GM12878 (cell line): ENCODE measurements around the gene KCTD17. TPM values are rescaled to one million over a fixed set of nuclear protein-coding genes. Genes with fewer than 3 reads are reported as not detected.

Source experiments
- DPF2 ChIP-seq: fragments of 450-650 bp; IDR thresholded peaks from 2 replicates; pipeline ENCODE4 v1.6.1; 2017; ENCODE audit warnings: mild to moderate bottlenecking
- E2F8 ChIP-seq: fragments of 450-650 bp; IDR thresholded peaks from 2 replicates; pipeline ENCODE4 v1.6.1; 2018; ENCODE audit warnings: mild to moderate bottlenecking, low read depth, moderate library complexity; ENCODE audit not compliant: partially characterized antibody
- KAT2A ChIP-seq: conservative IDR thresholded peaks from 2 replicates; pipeline ENCODE4 v1.6.1; 2011; ENCODE audit warnings: low read depth, low read length; ENCODE audit not compliant: control insufficient read depth
- NFXL1 ChIP-seq: fragments of 450-650 bp; IDR thresholded peaks from 2 replicates; pipeline ENCODE4 v1.6.1; 2017; ENCODE audit warnings: antibody characterized with exemption, mild to moderate bottlenecking, borderline replicate concordance
- PML ChIP-seq: IDR thresholded peaks from 2 replicates; pipeline ENCODE4 v1.6.1; 2012; ENCODE audit warnings: low read length, inconsistent platforms
- RAD21 ChIP-seq: IDR thresholded peaks from 2 replicates; pipeline ENCODE4 v1.6.1; 2011; ENCODE audit warnings: mild to moderate bottlenecking, low read depth, low read length, moderate library complexity; ENCODE audit not compliant: insufficient read depth
- RELB ChIP-seq: fragments of 450-650 bp; IDR thresholded peaks from 2 replicates; pipeline ENCODE4 v1.6.1; 2017; ENCODE audit warnings: low read depth, mild to moderate bottlenecking, moderate library complexity
- SIX5 ChIP-seq: IDR thresholded peaks from 2 replicates; pipeline ENCODE4 v1.6.1; 2011; ENCODE audit warnings: mild to moderate bottlenecking, low read depth, low read length, moderate library complexity; ENCODE audit not compliant: severe bottlenecking
- SMARCA5 ChIP-seq: fragments of 450-650 bp; IDR thresholded peaks from 2 replicates; pipeline ENCODE4 v1.6.1; 2017; ENCODE audit warnings: mild to moderate bottlenecking
- SREBF1 ChIP-seq: IDR thresholded peaks from 2 replicates; pipeline ENCODE4 v1.6.1; 2012; ENCODE audit warnings: mild to moderate bottlenecking, low read length
- TARDBP ChIP-seq: IDR thresholded peaks from 2 replicates; pipeline ENCODE4 v1.6.1; 2016; ENCODE audit warnings: borderline replicate concordance
- TCF3 ChIP-seq: IDR thresholded peaks from 2 replicates; pipeline ENCODE4 v1.6.1; 2012; ENCODE audit warnings: low read depth, mild to moderate bottlenecking, low read length, borderline replicate concordance; ENCODE audit not compliant: insufficient read depth
- USF2 ChIP-seq: IDR thresholded peaks from 2 replicates; pipeline ENCODE4 v1.6.1; 2011; ENCODE audit warnings: low read depth, low read length, improper control_type of control experiment, borderline replicate concordance
- ZBTB4 ChIP-seq: fragments of 450-650 bp; formaldehyde crosslinking; IDR thresholded peaks from 2 replicates; pipeline ENCODE4 v1.4.0; 2022; ENCODE audit warnings: mild to moderate bottlenecking, moderate library complexity
- polyA plus RNA-seq, 11 experiments: library from polyadenylated mRNA; depleted of rRNA in 4 of 11; unstranded in 6 of 11; stranded (reverse) in 5 of 11; fragments of >200 nt; fragmentation: Nextera tagmentation in 4 of 11; fragmentation: Illumina TruSeq in 1 of 11; extraction: Ambion mirVana in 4 of 11; extraction: Trizol in 1 of 11; gene quantifications; 1 replicate in 1 of 11; 2 replicates in 10 of 11; pipeline versions ENCODE4 v1.2.1 to v1.2.3, GENCODE V29; 2011 to 2016; ENCODE audit warnings: inconsistent platforms in 2 of 11, missing spikeins in 2 of 11, low read depth in 1 of 11
- total RNA-seq, 4 experiments: library from RNA; depleted of rRNA in 3 of 4; stranded (reverse); fragments of >200 nt in 3 of 4; fragmentation: Illumina TruSeq in 1 of 4; extraction: Trizol in 1 of 4; gene quantifications; 2 replicates each; pipeline versions ENCODE4 v1.2.1 to v1.2.3, GENCODE V29; 2013 to 2021

Gene KCTD17
- total and polyA plus RNA-seq, 10 of the 15 experiments (the other 5 are each of a cell fraction or from before 2014, with no cell fraction given) = 0.16 to 18.4 (median 10.1) TPM; not detected in 1

- TF ChIP-seq E2F8 (no peak), DPF2 (no peak), ZBTB4 (CRISPR knock-in tag) (no peak), TCF3 (no peak), PML (no peak), KAT2A (no peak), SMARCA5 (no peak), RELB (no peak), SREBF1 (no peak), TARDBP (no peak), RAD21 (peak; percentile 85), USF2 (no peak), SIX5 (no peak), NFXL1 (no peak)
Measured at GRCh38 chr22:37077802-37078448, 26.4 kb downstream of the KCTD17 start (continued).
